Measurements from ENCODE around the gene MPI.

- TF ChIP-seq CTCF (IDR thresholded peaks at IDR 0.05; ENCODE audit: extremely low read depth in 1 of 2, insufficient read depth in 1 of 2, low read depth in 1 of 2, low read length in 2 of 2): no peak
- TF ChIP-seq POLR2A (IDR thresholded peaks at IDR 0.05; ENCODE audit: low read depth, low read length): no peak
- TF ChIP-seq POLR2AphosphoS5 (IDR thresholded peaks at IDR 0.05; ENCODE audit: insufficient read depth, low read depth, low read length): no peak
- no peak for TF ChIP-seq MAX (IDR thresholded peaks at IDR 0.05; ENCODE audit: insufficient read depth, insufficient read length)
- TF ChIP-seq EZH2 (IDR thresholded peaks at IDR 0.05; ENCODE audit: borderline replicate concordance, low read depth, low read length, severe bottlenecking): no peak
- TF ChIP-seq GATA2 (IDR thresholded peaks at IDR 0.05; ENCODE audit: insufficient read depth, insufficient read length, low read depth, low read length): no peak
- TF ChIP-seq JUN (IDR thresholded peaks at IDR 0.05; ENCODE audit: borderline replicate concordance, insufficient read depth, insufficient read length, low read depth): no peak
These were observed 48.7 kb upstream of the MPI start for GRCh38 chr15:74840851-74841775.
